GM19023 (cell line): ENCODE results near the gene SLCO6A1.

ENCODE experiments used
- ATAC-seq: cut with Tn5 transposase; IDR thresholded peaks from one replicate; pipeline ENCODE4 v1.9.1; 2021; ENCODE audit warnings: mild to moderate bottlenecking, moderate library complexity; ENCODE audit not compliant: unreplicated experiment

The SLCO6A1 gene

GRCh38 chr5:102453716-102454115, 45.1 kb downstream of the SLCO6A1 start:
- peak; percentile 83 for ATAC-seq

- no peak for ATAC-seq
Measured at GRCh38 chr5:102451082-102451481, 47.7 kb downstream of the SLCO6A1 start.

- no peak for ATAC-seq
Measured at GRCh38 chr5:102450313-102450990, 48.3 kb downstream of the SLCO6A1 start.

GRCh38 chr5:102433473-102433872, 65.3 kb downstream of the SLCO6A1 start:
- ATAC-seq = no peak

GRCh38 chr5:102421647-102422046, 77.2 kb downstream of the SLCO6A1 start:
- no peak for ATAC-seq

- ATAC-seq = no peak
Measured at GRCh38 chr5:102418531-102418930, 80.3 kb downstream of the SLCO6A1 start.

GRCh38 chr5:102414448-102414847, 84.4 kb downstream of the SLCO6A1 start:
- ATAC-seq = no peak

- no peak for ATAC-seq
Measured at GRCh38 chr5:102388235-102388634, 110.6 kb downstream of the SLCO6A1 start.

- ATAC-seq = no peak
Measured at GRCh38 chr5:102385365-102385764, 113.4 kb downstream of the SLCO6A1 start.

- no peak for ATAC-seq
Measured at GRCh38 chr5:102380174-102380573, 118.6 kb downstream of the SLCO6A1 start.

GRCh38 chr5:102375876-102376275, 122.9 kb downstream of the SLCO6A1 start:
- ATAC-seq = no peak

GRCh38 chr5:102375272-102375671, 123.5 kb downstream of the SLCO6A1 start:
- ATAC-seq = no peak

GRCh38 chr5:102368392-102368791, 130.4 kb downstream of the SLCO6A1 start:
- no peak for ATAC-seq

- no peak for ATAC-seq
Measured at GRCh38 chr5:102341681-102342288, 157.0 kb downstream of the SLCO6A1 start.

- no peak for ATAC-seq
Measured at GRCh38 chr5:102324714-102325113, 174.1 kb downstream of the SLCO6A1 start.
